Muscle of leg (tissue), 11 donors: ENCODE measurements around the gene LRSAM1. TPM values are rescaled to one million over a fixed set of nuclear protein-coding genes. Genes with fewer than 3 reads are reported as not detected.

Experiments
- DNase-seq: peaks from one replicate; pipeline ENCODE4 v3.0.0; 2013
- H3K27ac ChIP-seq: one replicate; pipeline ENCODE4 v1.5.1; 2013; ENCODE audit warnings: mild to moderate bottlenecking, low read length, control low read depth
- H3K27me3 ChIP-seq: one replicate; pipeline ENCODE4 v1.6.1; 2013; ENCODE audit warnings: low read length; ENCODE audit not compliant: control insufficient read depth, insufficient read depth
- H3K36me3 ChIP-seq: one replicate; pipeline ENCODE4 v1.6.1; 2013; ENCODE audit warnings: low read length; ENCODE audit not compliant: control insufficient read depth, insufficient read depth
- H3K4me1 ChIP-seq: one replicate; pipeline ENCODE4 v1.6.1; 2013; ENCODE audit warnings: low read length; ENCODE audit not compliant: control insufficient read depth, insufficient read depth
- H3K4me3 ChIP-seq: one replicate; pipeline ENCODE4 v1.5.1; 2013; ENCODE audit warnings: low read length, control low read depth
- H3K9me3 ChIP-seq: replicated peaks from 2 replicates; pipeline ENCODE4 v1.6.1; 2013; ENCODE audit warnings: low read depth, low read length; ENCODE audit not compliant: control insufficient read depth
- WGBS: methylation state at CpG from one replicate; pipeline ENCODE4 v1.1.5; 2013; ENCODE audit warnings: missing lambda C conversion rate; ENCODE audit not compliant: insufficient coverage; 5-methylcytosine and 5-hydroxymethylcytosine counted together
- polyA plus RNA-seq, 8 donors: library from polyadenylated mRNA; unstranded; fragments of 120-200 nt; gene quantifications; one replicate each; pipeline versions ENCODE4 v1.2.1 to v1.2.3, GENCODE V29; 2013; ENCODE audit warnings: inconsistent platforms in 1 of 8, low replicate concordance in 1 of 8; ENCODE audit not compliant: insufficient read length in 8 of 8, insufficient read depth in 1 of 8
- total RNA-seq: library from RNA; stranded (reverse); fragments of 120-200 nt; gene quantifications from one replicate; pipeline ENCODE4 v1.2.4, GENCODE V29; 2013

Gene LRSAM1
- total and polyA plus RNA-seq, 9 donors: 5.8 to 13.7 (median 11.4) TPM

GRCh38 chr9:127503947-127504886, 52.9 kb downstream of the LRSAM1 start:
- Histone ChIP-seq H3K27me3 (no peaks in the 10 kb centered on the region), H3K9me3 (no peaks in the 10 kb centered on the region), H3K36me3 (peaks cover 64% of the 10 kb centered on the region), H3K4me3 (no peak overlapping the region), H3K27ac (no peak overlapping the region), H3K4me1 (peaks cover 5% of the 10 kb centered on the region)
- DNase-seq: peak; percentile 84
- WGBS: 45% methylated on average over 23 of the region's 25 CpGs

GRCh38 chr9:127504887-127505251, 53.6 kb downstream of the LRSAM1 start:
- DNase-seq: no peak
- 97% methylated on average over 3 of the region's 8 CpGs for WGBS
- Histone ChIP-seq H3K36me3 (peaks cover 71% of the 10 kb centered on the region), H3K9me3 (no peaks in the 10 kb centered on the region), H3K27me3 (no peaks in the 10 kb centered on the region), H3K4me3 (no peak overlapping the region), H3K4me1 (peaks cover 5% of the 10 kb centered on the region), H3K27ac (no peak overlapping the region)

GRCh38 chr9:127505396-127506116, 54.2 kb downstream of the LRSAM1 start:
- Histone ChIP-seq H3K4me3 (no peak overlapping the region), H3K27ac (no peak overlapping the region), H3K27me3 (no peaks in the 10 kb centered on the region), H3K4me1 (peaks cover 5% of the 10 kb centered on the region), H3K36me3 (peaks cover 72% of the 10 kb centered on the region), H3K9me3 (no peaks in the 10 kb centered on the region)
- WGBS: 87% methylated on average over 11 of the region's 16 CpGs
- DNase-seq: no peak

GRCh38 chr9:127506117-127506813, 55.0 kb downstream of the LRSAM1 start:
- Histone ChIP-seq H3K27ac (no peak overlapping the region), H3K36me3 (peaks cover 67% of the 10 kb centered on the region)
- 81% methylated on average over 6 of the region's 12 CpGs for whole genome bisulfite sequencing

GRCh38 chr9:127506814-127507750, 55.8 kb downstream of the LRSAM1 start:
- no peak for DNase-seq
- H3K27ac ChIP-seq: no peak overlapping the region
- H3K4me1 ChIP-seq: peaks cover 5% of the 10 kb centered on the region
- H3K36me3 ChIP-seq: peaks cover 67% of the 10 kb centered on the region
- WGBS: 82% methylated on average over 32 of the region's 42 CpGs
- H3K27me3 ChIP-seq: no peaks in the 10 kb centered on the region
- H3K9me3 ChIP-seq: no peaks in the 10 kb centered on the region
- no peak overlapping the region for H3K4me3 ChIP-seq

More at GRCh38 chr9:127506117-127506813, 55.0 kb downstream of the LRSAM1 start:
- DNase-seq: no peak
- Histone ChIP-seq H3K4me1 (peaks cover 5% of the 10 kb centered on the region), H3K9me3 (no peaks in the 10 kb centered on the region), H3K4me3 (no peak overlapping the region), H3K27me3 (no peaks in the 10 kb centered on the region)

- no peak overlapping the region for H3K4me3 ChIP-seq
- H3K27ac ChIP-seq: no peak overlapping the region
- WGBS: 90% methylated on average over 37 of the region's 40 CpGs
- no peaks in the 10 kb centered on the region for H3K27me3 ChIP-seq
- H3K9me3 ChIP-seq: no peaks in the 10 kb centered on the region
- DNase-seq: no peak
- H3K4me1 ChIP-seq: peaks cover 5% of the 10 kb centered on the region
- peaks cover 72% of the 10 kb centered on the region for H3K36me3 ChIP-seq
Observed at GRCh38 chr9:127507751-127508648, 56.7 kb downstream of the LRSAM1 start.

- Histone ChIP-seq H3K27me3 (no peaks in the 10 kb centered on the region), H3K4me3 (no peak overlapping the region), H3K4me1 (peaks cover 5% of the 10 kb centered on the region), H3K36me3 (peaks cover 69% of the 10 kb centered on the region), H3K27ac (no peak overlapping the region), H3K9me3 (no peaks in the 10 kb centered on the region)
- 89% methylated on average over 19 of the region's 19 CpGs for WGBS
- DNase-seq: no peak
Observed at GRCh38 chr9:127508901-127509260, 57.6 kb downstream of the LRSAM1 start.

GRCh38 chr9:127509261-127509954, 58.1 kb downstream of the LRSAM1 start:
- peaks cover 67% of the 10 kb centered on the region for H3K36me3 ChIP-seq
- no peak overlapping the region for H3K4me3 ChIP-seq
- DNase-seq: no peak
- H3K27me3 ChIP-seq: no peaks in the 10 kb centered on the region
- no peak overlapping the region for H3K27ac ChIP-seq
- no peaks in the 10 kb centered on the region for H3K9me3 ChIP-seq
- H3K4me1 ChIP-seq: peaks cover 5% of the 10 kb centered on the region
- 57% methylated on average over 12 of the region's 13 CpGs for WGBS
